Stomach smooth muscle (tissue), 2 donors: ENCODE data around the gene MIA3.

Source experiments
- H3K27ac ChIP-seq: one replicate; pipeline ENCODE4 v1.7.0; 2013; ENCODE audit warnings: mild to moderate bottlenecking, low read length, inconsistent platforms
- H3K27me3 ChIP-seq, 2 donors: one replicate each; pipeline ENCODE4 v1.7.0; 2013; ENCODE audit warnings: low read length in 2 of 2; ENCODE audit not compliant: insufficient read depth in 2 of 2, control insufficient read depth in 1 of 2
- H3K36me3 ChIP-seq, 2 donors: one replicate each; pipeline ENCODE4 v1.7.0; 2013; ENCODE audit warnings: low read length in 2 of 2; ENCODE audit not compliant: control insufficient read depth in 2 of 2, insufficient read depth in 2 of 2
- H3K4me1 ChIP-seq: one replicate; pipeline ENCODE4 v1.7.0; 2013; ENCODE audit warnings: low read length; ENCODE audit not compliant: control insufficient read depth, insufficient read depth
- H3K4me3 ChIP-seq, 2 donors: one replicate each; pipeline ENCODE4 v1.7.0; 2013; ENCODE audit warnings: low read length in 2 of 2
- H3K9ac ChIP-seq, 2 donors: one replicate each; pipeline ENCODE4 v1.7.0; 2013; ENCODE audit warnings: low read length in 2 of 2, mild to moderate bottlenecking in 1 of 2
- H3K9me3 ChIP-seq, 2 donors: one replicate each; pipeline ENCODE4 v1.7.0; 2013; ENCODE audit warnings: low read length in 2 of 2; ENCODE audit not compliant: control insufficient read depth in 2 of 2
- donor health status: healthy.
- donor health status: Pancreatic carcinoma.

MIA3 gene, protein sequence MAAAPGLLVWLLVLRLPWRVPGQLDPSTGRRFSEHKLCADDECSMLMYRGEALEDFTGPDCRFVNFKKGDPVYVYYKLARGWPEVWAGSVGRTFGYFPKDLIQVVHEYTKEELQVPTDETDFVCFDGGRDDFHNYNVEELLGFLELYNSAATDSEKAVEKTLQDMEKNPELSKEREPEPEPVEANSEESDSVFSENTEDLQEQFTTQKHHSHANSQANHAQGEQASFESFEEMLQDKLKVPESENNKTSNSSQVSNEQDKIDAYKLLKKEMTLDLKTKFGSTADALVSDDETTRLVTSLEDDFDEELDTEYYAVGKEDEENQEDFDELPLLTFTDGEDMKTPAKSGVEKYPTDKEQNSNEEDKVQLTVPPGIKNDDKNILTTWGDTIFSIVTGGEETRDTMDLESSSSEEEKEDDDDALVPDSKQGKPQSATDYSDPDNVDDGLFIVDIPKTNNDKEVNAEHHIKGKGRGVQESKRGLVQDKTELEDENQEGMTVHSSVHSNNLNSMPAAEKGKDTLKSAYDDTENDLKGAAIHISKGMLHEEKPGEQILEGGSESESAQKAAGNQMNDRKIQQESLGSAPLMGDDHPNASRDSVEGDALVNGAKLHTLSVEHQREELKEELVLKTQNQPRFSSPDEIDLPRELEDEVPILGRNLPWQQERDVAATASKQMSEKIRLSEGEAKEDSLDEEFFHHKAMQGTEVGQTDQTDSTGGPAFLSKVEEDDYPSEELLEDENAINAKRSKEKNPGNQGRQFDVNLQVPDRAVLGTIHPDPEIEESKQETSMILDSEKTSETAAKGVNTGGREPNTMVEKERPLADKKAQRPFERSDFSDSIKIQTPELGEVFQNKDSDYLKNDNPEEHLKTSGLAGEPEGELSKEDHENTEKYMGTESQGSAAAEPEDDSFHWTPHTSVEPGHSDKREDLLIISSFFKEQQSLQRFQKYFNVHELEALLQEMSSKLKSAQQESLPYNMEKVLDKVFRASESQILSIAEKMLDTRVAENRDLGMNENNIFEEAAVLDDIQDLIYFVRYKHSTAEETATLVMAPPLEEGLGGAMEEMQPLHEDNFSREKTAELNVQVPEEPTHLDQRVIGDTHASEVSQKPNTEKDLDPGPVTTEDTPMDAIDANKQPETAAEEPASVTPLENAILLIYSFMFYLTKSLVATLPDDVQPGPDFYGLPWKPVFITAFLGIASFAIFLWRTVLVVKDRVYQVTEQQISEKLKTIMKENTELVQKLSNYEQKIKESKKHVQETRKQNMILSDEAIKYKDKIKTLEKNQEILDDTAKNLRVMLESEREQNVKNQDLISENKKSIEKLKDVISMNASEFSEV (N-terminal part only)

DNA sequence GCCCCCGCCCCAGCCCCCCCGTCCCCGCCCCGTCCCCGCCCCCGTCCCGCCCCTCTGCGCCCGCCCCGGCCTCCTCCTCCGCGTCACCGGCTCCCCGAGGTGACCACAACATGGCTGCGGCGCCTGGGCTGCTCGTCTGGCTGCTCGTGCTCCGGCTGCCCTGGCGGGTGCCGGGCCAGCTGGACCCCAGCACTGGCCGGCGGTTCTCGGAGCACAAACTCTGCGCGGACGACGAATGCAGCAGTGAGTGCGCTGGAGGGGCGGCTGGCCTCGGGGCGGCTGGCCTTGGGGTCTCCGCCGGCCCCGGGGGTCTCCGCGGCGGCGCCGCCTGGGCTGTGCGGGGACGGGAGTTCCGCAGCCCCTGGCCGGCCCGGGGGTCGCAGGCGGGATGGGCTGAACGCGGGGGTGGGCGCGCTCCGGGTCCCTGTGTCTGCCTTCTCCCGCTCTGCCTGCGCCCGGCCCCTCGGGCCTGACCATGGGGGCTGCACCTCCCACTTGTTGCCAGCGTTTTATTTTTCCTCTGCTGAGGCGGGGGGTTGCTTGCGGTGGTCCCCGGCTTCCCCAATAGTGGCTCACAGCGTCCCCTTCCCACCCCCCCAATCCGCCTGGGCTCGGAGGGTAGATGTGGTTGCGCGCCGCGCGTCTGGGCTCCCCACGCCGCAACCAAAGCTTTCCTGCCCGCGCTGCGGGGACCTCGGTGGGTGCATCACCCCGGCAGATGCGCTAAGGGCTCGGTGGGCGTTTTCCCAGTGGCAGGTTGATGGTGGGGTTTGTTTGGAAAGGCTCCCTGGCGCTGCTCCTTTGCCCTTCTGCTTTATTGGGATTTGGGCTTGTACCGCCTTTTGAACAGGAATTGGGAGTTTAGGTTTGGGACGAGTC lies at the start of gene MIA3:
Gene MIA3 (plus strand): TSS at position 97 of the 879 bp plus-strand sequence. CDS start 14 bp downstream, at position 111.
- Histone ChIP-seq H3K36me3 (peaks cover 3 to 6% of the 10 kb centered on the region in 2 donors), H3K27me3 (no peaks in the 10 kb centered on the region), H3K4me3 (peak within 1 kb of the TSS; percentile 84 to 85), H3K9me3 (no peaks in the 10 kb centered on the region), H3K4me1 (peaks cover 3% of the 10 kb centered on the region), H3K9ac (peak within 1 kb of the TSS; percentile 66 to 74), H3K27ac (peak within 1 kb of the TSS; percentile 59)

DNA sequence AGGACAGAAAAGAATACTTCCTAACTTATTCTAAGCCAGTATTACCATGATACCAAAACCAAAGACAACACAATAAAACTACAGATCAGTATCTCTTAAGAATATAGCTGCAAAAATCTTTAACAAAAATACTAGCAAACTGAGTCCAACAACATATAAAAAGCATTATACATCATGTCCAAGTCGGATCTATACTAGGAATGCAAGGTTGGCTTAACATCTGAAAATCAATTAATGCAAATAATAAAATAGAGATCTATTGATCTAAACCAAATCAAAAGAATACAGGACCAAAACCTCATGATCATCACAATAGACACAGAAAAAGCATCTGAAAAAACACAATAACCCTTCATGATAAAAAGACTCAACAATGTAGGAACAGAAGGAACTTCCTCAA lies 47.1 kb upstream of the MIA3 start:
- no peaks in the 10 kb centered on the region for H3K27me3 ChIP-seq
- no peaks in the 10 kb centered on the region for H3K4me1 ChIP-seq
- H3K9ac ChIP-seq: no peak overlapping the region
- H3K27ac ChIP-seq: no peak overlapping the region
- no peak overlapping the region for H3K4me3 ChIP-seq
- H3K36me3 ChIP-seq: peaks cover 2 to 26% of the 10 kb centered on the region in 2 donors
- no peaks in the 10 kb centered on the region for H3K9me3 ChIP-seq

DNA sequence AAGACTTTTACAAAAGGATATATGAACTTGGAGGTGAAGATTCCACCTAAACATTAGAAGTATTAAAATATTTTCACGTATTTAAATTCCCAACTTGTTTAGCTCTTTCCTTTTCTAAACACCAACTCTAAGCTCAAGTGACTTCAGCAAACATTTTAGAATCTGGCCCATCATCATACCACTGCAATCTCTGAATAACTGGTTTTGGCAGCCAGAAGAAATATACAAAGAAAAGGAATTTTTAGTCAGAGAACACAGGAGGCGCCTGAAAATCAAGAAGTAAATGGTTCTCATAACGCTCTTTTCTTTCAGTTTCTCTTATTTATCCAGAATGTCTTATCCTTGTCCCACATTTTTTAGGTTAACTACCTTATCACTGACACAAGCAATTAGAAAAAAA lies 38.6 kb upstream of the MIA3 start:
- Histone ChIP-seq H3K4me1 (no peaks in the 10 kb centered on the region), H3K27ac (no peak overlapping the region), H3K4me3 (no peak overlapping the region), H3K36me3 (peaks cover 2 to 22% of the 10 kb centered on the region in 2 donors), H3K9ac (no peak overlapping the region), H3K9me3 (no peaks in the 10 kb centered on the region), H3K27me3 (no peaks in the 10 kb centered on the region)

DNA sequence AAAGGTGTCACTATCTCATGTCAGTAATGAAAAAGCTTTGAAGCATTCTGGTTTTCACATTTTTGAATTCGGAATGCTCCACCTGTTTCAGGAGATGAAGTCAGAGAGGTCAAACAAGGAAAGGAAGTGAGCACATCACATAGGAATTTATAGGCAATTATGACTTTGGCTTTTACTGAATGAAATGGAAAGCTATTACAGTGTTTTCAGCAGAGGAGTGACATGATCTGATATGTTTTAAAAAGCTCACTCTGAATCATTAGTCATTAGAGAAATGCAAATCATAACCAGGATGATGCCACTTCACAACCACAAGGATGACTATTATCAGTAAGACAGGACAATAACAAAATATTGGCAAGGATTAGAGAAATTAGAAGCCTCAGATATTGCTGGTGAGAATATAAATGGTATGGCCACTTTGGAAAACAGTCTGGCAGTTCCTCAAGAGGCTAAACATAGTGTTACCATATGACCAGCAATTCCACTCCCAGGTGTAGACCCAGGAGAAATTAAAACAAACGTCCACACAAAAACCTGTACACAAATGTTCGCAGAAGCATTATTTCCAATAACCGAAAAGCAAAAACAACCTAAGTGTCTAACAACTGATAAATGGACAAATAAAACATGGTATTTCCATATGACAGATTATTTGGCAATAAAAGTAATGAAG lies 35.7 kb upstream of the MIA3 start:
- Histone ChIP-seq H3K36me3 (peaks cover 0 to 14% of the 10 kb centered on the region in 2 donors), H3K9ac (no peak overlapping the region), H3K9me3 (no peaks in the 10 kb centered on the region), H3K4me1 (no peaks in the 10 kb centered on the region), H3K4me3 (no peak overlapping the region), H3K27me3 (no peaks in the 10 kb centered on the region), H3K27ac (no peak overlapping the region)

DNA sequence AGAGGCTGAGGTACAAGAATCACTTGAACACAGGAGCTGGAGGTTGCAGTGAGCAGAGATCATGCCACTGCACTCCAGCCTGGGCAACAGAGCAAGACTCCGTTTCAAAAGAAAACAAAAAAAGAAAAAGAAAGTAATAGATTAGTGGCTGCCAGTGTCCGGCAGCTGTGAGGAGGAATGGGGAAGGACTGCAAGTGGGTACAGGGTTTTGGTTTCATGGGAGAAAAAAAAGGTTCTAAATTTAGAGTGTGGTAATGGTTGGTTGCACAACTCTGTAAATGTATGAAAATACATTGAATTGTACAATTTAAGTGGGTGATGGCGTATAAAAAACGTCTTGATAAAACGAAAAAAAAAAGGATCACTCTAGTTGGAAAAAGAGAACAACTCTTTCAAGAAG lies 34.8 kb upstream of the MIA3 start:
- no peaks in the 10 kb centered on the region for H3K27me3 ChIP-seq
- H3K27ac ChIP-seq: no peak overlapping the region
- no peaks in the 10 kb centered on the region for H3K4me1 ChIP-seq
- no peak overlapping the region for H3K9ac ChIP-seq
- no peak overlapping the region for H3K4me3 ChIP-seq
- H3K9me3 ChIP-seq: no peaks in the 10 kb centered on the region
- H3K36me3 ChIP-seq: peaks cover 0 to 14% of the 10 kb centered on the region in 2 donors

DNA sequence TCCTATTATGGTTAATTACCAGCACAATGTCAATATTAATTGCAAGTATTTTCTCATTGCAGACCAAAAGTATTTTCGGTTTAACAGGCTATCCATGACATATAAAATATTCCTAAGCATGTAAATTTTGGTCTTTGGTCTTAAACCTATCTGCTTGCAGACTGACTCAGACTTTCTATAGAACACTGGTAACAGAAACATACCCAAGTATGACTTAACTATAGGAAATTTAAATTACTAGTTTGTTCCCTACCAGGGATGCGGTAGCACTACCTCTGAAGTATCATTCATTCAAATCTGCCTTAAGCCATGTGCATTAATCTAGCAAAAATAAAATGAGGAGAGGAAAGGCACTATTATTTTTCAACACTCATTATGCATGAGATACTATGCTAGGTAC lies 31.1 kb upstream of the MIA3 start:
- Histone ChIP-seq H3K4me1 (peaks cover 4% of the 10 kb centered on the region), H3K4me3 (no peak overlapping the region), H3K36me3 (peaks cover 0 to 14% of the 10 kb centered on the region in 2 donors), H3K9ac (no peak overlapping the region), H3K27me3 (no peaks in the 10 kb centered on the region), H3K9me3 (no peaks in the 10 kb centered on the region), H3K27ac (no peak overlapping the region)

DNA sequence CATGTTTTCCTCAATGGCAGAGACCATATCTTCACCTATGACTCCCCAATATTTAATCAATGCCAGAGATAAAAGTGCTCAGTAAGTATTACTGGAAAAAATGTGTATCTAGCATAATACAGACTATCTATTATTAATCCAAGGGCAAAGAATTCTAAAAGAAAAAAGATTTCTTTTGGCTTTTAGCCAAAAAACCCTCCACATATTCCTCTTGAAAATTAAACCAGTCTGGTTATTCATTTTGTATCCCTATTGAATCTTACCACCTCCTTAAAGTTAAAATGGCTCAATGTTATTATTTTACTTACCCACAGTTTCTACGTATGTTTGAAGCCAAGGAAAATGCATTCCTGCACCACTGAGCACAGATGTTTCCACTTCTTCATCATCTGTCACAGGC lies 29.8 kb upstream of the MIA3 start:
- Histone ChIP-seq H3K27ac (no peak overlapping the region), H3K27me3 (no peaks in the 10 kb centered on the region), H3K36me3 (peaks cover 0 to 3% of the 10 kb centered on the region in 2 donors)

DNA sequence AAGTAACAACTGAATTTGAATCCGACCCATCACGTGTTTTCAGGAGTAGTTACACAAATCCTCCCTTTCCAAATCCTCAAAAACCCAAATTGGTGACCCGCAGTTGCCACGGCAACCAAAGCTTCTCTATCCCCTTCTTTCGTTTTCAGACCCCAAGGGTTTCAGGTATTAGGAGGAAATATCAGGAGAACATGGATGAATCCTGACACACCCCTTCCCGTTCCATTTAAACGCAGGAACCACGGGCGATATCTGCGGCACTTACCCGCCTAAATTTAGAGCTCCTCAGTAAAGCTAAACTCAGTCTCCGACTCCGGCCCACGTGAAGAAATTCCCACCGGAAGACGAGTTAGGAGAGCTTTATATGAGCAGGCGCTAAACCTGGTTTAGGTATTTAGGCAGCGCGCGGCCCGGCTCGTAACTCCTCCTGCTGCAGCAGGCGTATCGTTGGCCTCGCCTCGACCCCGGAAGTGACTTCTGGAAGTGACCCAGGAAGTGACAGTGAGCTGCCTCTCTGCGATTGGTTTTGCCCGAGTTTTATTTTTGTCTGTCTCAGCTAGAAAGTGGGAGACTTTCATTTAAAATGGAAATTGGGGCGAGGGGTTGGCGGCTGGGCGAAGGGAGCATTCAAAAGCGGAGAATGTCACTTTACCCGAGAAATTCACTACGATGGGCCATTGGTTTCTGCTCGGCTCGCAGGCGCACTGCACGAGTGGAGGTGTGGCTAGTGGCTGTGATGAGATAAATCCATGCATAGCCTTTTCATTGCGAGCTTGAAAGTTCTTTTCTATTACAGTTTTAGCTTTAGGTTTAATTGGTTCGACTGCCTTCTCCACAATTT lies 28.2 kb upstream of the MIA3 start, which contains the start of gene TAF1A:
Gene TAF1A (minus strand): TSS at position 472 of the 841 bp plus-strand sequence.
- peak within 1 kb of the TSS; percentile 69 for H3K27ac ChIP-seq
- H3K27me3 ChIP-seq: no peaks in the 10 kb centered on the region
- H3K4me3 ChIP-seq: peak within 1 kb of the TSS; percentile 87 to 88
- H3K4me1 ChIP-seq: peaks cover 4% of the 10 kb centered on the region
- peaks cover 0 to 3% of the 10 kb centered on the region in 2 donors for H3K36me3 ChIP-seq
- no peaks in the 10 kb centered on the region for H3K9me3 ChIP-seq
- peak within 1 kb of the TSS; percentile 80 to 82 for H3K9ac ChIP-seq

More for the DNA sequence above, 29.8 kb upstream of the MIA3 start:
- Histone ChIP-seq H3K4me1 (peaks cover 4% of the 10 kb centered on the region), H3K9me3 (no peaks in the 10 kb centered on the region), H3K4me3 (no peak overlapping the region), H3K9ac (no peak overlapping the region)

DNA sequence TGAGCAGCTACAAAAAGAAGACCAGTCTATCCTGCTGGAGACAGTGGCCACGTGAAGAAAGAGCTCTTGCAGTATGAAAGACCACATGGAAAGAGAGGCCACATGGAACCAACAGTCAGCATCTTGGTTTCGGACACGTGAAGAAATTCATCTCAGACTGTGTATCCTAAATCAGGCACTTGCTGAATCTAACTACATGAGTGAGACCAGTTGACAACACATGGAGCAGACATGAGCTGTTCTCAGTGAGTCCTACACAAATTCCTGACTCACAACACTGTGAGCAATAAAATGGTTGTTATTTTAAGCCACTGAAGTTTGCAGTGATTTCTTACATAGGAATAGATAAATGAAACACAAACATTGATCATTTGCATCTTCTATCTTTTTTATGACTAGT lies 25.7 kb upstream of the MIA3 start:
- H3K27ac ChIP-seq: no peak overlapping the region
- peaks cover 4% of the 10 kb centered on the region for H3K4me1 ChIP-seq
- no peak overlapping the region for H3K4me3 ChIP-seq

More for the DNA sequence above, 25.7 kb upstream of the MIA3 start:
- Histone ChIP-seq H3K9ac (no peak overlapping the region), H3K9me3 (no peaks in the 10 kb centered on the region), H3K27me3 (no peaks in the 10 kb centered on the region), H3K36me3 (no peaks in the 10 kb centered on the region)
